ENCODE results near the gene RNF40. TPM values are rescaled to one million over a fixed set of nuclear protein-coding genes. Genes with fewer than 3 reads are reported as not detected.

RNF40 gene
- total RNA-seq, 4 donors from 2014 or later: 55.3 to 105 (median 77.8) TPM

DNA sequence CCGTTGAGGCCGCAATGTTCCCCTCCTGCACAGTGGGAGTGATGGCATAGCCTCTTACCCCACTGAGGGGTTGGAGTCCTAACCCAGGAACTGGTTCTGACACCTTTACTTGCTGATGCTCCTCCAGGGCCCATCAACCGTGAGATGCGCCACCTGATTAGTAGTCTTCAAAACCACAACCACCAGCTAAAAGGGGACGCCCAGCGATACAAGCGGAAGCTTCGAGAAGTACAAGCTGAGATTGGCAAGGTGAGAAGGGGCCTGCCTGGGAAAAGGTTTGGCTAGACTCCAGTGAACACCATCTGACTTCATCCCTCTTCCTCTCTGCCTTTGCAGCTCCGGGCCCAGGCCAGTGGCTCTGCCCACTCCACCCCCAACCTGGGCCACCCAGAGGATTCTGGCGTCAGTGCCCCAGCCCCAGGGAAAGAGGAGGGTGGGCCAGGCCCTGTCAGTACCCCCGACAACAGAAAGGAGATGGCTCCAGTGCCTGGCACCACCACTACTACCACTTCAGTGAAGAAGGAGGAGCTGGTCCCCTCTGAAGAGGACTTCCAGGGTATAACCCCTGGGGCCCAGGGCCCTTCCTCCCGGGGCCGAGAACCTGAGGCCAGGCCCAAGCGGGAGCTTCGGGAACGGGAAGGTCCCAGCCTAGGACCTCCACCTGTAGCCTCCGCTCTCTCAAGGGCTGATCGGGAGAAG, 5.8 kb downstream of the RNF40 start:
- no peak overlapping the region for H3K4me3 ChIP-seq
- no peaks in the 10 kb centered on the region for H3K27me3 ChIP-seq
- H3K4me1 ChIP-seq: peaks cover 9 to 16% (median 11%) of the 10 kb centered on the region in 4 donors
- 92 to 93% methylated on average over 2 to 18 of the region's 18 CpGs for WGBS, 2 donors (ENCODE audit: low coverage in 1 of 2)
- in situ Hi-C loops (cut with MboI; ENCODE audit: low pct_ligation_motif_present in 1 of 4, low pct_unique_long_range_greater_than_20kb in 1 of 4, low sequenced_read_pairs in 3 of 4): no loop called here
- H3K27ac ChIP-seq: no peak overlapping the region
- no peak for TF ChIP-seq POLR2A (IDR thresholded peaks at IDR 0.05)
- no peaks in the 10 kb centered on the region for H3K9me3 ChIP-seq
- no peak for DNase-seq
- intact Hi-C loops (cut with DNase I; ENCODE audit: low total_unique reads): loop anchor here (10.0 kb wide), 1 partner anchor 63 kb away; no protein-coding TSS in a partner anchor
- H3K36me3 ChIP-seq: peaks cover 0 to 78% (median 37%) of the 10 kb centered on the region in 4 donors

- H3K4me3 ChIP-seq: no peak overlapping the region
- no peaks in the 10 kb centered on the region for H3K27me3 ChIP-seq
- peaks cover 0 to 78% (median 37%) of the 10 kb centered on the region in 4 donors for H3K36me3 ChIP-seq
- WGBS, 2 donors (ENCODE audit: low coverage in 1 of 2): 98% methylated on average over 23 of the region's 23 CpGs; no CpG with 5 or more reads in 1 of the 2 donors
- in situ Hi-C loops (cut with MboI; ENCODE audit: low pct_ligation_motif_present in 1 of 4, low pct_unique_long_range_greater_than_20kb in 1 of 4, low sequenced_read_pairs in 3 of 4) (no loop called here), intact Hi-C loops (cut with DNase I; ENCODE audit: low total_unique reads) (loop anchor here (10.0 kb wide), 1 partner anchor 64 kb away; no protein-coding TSS in a partner anchor)
- no peak overlapping the region for H3K27ac ChIP-seq
- no peak for DNase-seq
- TF ChIP-seq, protein P1, sequence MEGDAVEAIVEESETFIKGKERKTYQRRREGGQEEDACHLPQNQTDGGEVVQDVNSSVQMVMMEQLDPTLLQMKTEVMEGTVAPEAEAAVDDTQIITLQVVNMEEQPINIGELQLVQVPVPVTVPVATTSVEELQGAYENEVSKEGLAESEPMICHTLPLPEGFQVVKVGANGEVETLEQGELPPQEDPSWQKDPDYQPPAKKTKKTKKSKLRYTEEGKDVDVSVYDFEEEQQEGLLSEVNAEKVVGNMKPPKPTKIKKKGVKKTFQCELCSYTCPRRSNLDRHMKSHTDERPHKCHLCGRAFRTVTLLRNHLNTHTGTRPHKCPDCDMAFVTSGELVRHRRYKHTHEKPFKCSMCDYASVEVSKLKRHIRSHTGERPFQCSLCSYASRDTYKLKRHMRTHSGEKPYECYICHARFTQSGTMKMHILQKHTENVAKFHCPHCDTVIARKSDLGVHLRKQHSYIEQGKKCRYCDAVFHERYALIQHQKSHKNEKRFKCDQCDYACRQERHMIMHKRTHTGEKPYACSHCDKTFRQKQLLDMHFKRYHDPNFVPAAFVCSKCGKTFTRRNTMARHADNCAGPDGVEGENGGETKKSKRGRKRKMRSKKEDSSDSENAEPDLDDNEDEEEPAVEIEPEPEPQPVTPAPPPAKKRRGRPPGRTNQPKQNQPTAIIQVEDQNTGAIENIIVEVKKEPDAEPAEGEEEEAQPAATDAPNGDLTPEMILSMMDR (IDR thresholded peaks at IDR 0.05): no peak
- no peak for TF ChIP-seq POLR2AphosphoS5 (IDR thresholded peaks at IDR 0.05)
- no peak for TF ChIP-seq EP300 (IDR thresholded peaks at IDR 0.05; ENCODE audit: low read depth)
- no peak for TF ChIP-seq POLR2A (IDR thresholded peaks at IDR 0.05)
- H3K9me3 ChIP-seq: no peaks in the 10 kb centered on the region
- peaks cover 1 to 8% (median 4%) of the 10 kb centered on the region in 4 donors for H3K4me1 ChIP-seq
Observed at GRCh38 chr16:30768583-30769181, 6.6 kb downstream of the RNF40 start.

DNA sequence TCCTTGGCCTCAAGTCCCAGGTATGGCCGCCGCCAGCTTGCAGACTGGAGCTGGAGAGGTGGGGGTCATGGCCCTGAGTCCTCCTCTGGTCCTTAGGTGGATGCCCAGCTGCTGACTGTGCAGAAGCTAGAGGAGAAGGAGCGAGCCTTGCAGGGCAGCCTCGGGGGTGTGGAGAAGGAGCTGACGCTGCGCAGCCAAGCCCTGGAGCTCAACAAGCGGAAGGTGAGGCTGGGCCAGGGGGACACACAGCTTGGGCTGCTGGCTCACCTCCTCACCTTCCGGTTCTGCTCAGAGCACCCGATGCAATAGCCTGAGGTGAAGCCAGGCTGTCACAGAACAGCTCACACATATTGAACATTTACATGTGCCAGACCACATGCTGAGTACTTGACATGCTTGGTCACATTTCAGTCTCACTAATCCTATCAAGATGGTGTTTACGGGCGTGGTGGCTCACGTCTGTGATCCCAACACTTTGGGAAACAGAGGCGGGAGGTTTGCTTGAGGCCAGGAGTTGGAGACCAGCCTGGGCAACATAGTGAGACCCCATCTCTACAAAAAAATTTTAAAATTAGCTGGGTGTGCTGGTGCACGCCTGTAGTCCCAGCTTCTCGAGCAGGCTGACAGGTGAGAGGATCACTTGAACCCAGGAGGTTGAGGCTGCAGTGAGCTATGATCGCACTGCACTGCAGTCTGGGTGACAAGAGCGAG, 7.4 kb downstream of the RNF40 start:
- Histone ChIP-seq H3K27ac (no peak overlapping the region), H3K9me3 (no peaks in the 10 kb centered on the region), H3K4me3 (no peak overlapping the region), H3K36me3 (peaks cover 0 to 71% (median 34%) of the 10 kb centered on the region in 4 donors), H3K27me3 (no peaks in the 10 kb centered on the region), H3K4me1 (peaks cover 0 to 2% (median under 1%) of the 10 kb centered on the region in 4 donors)
- DNase-seq: no peak
- TF ChIP-seq EP300 (IDR thresholded peaks at IDR 0.05; ENCODE audit: low read depth) (no peak), POLR2AphosphoS5 (IDR thresholded peaks at IDR 0.05) (no peak), POLR2A (IDR thresholded peaks at IDR 0.05) (no peak)
- TF ChIP-seq, protein P1 (IDR thresholded peaks at IDR 0.05): no peak
- WGBS, 2 donors (ENCODE audit: low coverage in 1 of 2): 89% methylated on average over 17 of the region's 17 CpGs; no CpG with 5 or more reads in 1 of the 2 donors
- in situ Hi-C loops (cut with MboI; ENCODE audit: low pct_ligation_motif_present in 1 of 4, low pct_unique_long_range_greater_than_20kb in 1 of 4, low sequenced_read_pairs in 3 of 4) (no loop called here), intact Hi-C loops (cut with DNase I; ENCODE audit: low total_unique reads) (loop anchor here (10.0 kb wide), 1 partner anchor 65 kb away; no protein-coding TSS in a partner anchor)

- H3K36me3 ChIP-seq: peaks cover 0 to 51% (median 24%) of the 10 kb centered on the region in 4 donors
Observed at GRCh38 chr16:30771726-30772125, 9.6 kb downstream of the RNF40 start.

More at GRCh38 chr16:30771726-30772125, 9.6 kb downstream of the RNF40 start:
- H3K27me3 ChIP-seq: no peaks in the 10 kb centered on the region
- peaks cover 0 to 15% (median 13%) of the 10 kb centered on the region in 4 donors for H3K4me1 ChIP-seq
- WGBS, 2 donors (ENCODE audit: low coverage in 1 of 2): 94% methylated on average over 14 of the region's 14 CpGs; no CpG with 5 or more reads in 1 of the 2 donors
- H3K27ac ChIP-seq: no peak overlapping the region
- no peak for DNase-seq
- TF ChIP-seq EP300 (IDR thresholded peaks at IDR 0.05; ENCODE audit: low read depth) (no peak), POLR2A (IDR thresholded peaks at IDR 0.05) (no peak), POLR2AphosphoS5 (IDR thresholded peaks at IDR 0.05) (no peak)
- TF ChIP-seq, protein P1 (IDR thresholded peaks at IDR 0.05): no peak
- H3K4me3 ChIP-seq: no peak overlapping the region
- no peaks in the 10 kb centered on the region for H3K9me3 ChIP-seq
- in situ Hi-C loops (cut with MboI; ENCODE audit: low pct_ligation_motif_present in 1 of 4, low pct_unique_long_range_greater_than_20kb in 1 of 4, low sequenced_read_pairs in 3 of 4) (no loop called here), intact Hi-C loops (cut with DNase I; ENCODE audit: low total_unique reads) (no loop called here)

All from transverse colon (tissue), 4 donors.